Head of caudate nucleus (tissue), 42 donors: ENCODE data around the gene SKA2.
"Not testable (repeated sequence)": the region's sequence is repeated elsewhere in the genome, so short reads cannot be mapped to it uniquely, and the experiment has no call there.

Experiments
- DNase-seq, 42 donors: peaks; one replicate each; pipeline versions ENCODE4 v3.0.0 to v3.0.0-alpha.2; 2020 to 2021; ENCODE audit warnings: mixed read lengths in 7 of 42
- intact Hi-C: fragments of 100-400 bp; cut with DNase I; formaldehyde crosslinking; loops from one replicate; pipeline ENCODE4 v1.15.0; 2022

Gene SKA2

GRCh38 chr17:59154721-59155438 is at the start of gene SKA2:
SKA2 (minus strand) TSS chr17:59155186; CDS start chr17:59155163, 23 bp downstream.
- intact Hi-C loops = loop anchor here (2.0 kb wide), 1 partner anchor 48 kb away; the partner anchor contains the start of gene TRIM37
- peak in 41 of 42 donors; percentile 79 to 99 (median 97) for DNase-seq

- DNase-seq = no peak
- intact Hi-C loops = no loop called here
Measured at GRCh38 chr17:59202320-59202719, 47.3 kb upstream of the SKA2 start.

GRCh38 chr17:59199398-59199797 is 44.4 kb upstream of the SKA2 start:
- intact Hi-C loops = no loop called here
- no peak for DNase-seq

GRCh38 chr17:59193336-59193862 is 38.4 kb upstream of the SKA2 start:
- intact Hi-C loops = no loop called here
- no peak for DNase-seq

GRCh38 chr17:59190806-59191205 is 35.8 kb upstream of the SKA2 start:
- intact Hi-C loops = no loop called here
- DNase-seq = no peak

GRCh38 chr17:59186850-59187249 is 31.9 kb upstream of the SKA2 start:
- intact Hi-C loops = no loop called here
- no peak for DNase-seq

GRCh38 chr17:59185997-59186396 is 31.0 kb upstream of the SKA2 start:
- no peak for DNase-seq
- intact Hi-C loops = no loop called here

GRCh38 chr17:59181481-59181880 is 26.5 kb upstream of the SKA2 start:
- no peak for DNase-seq
- intact Hi-C loops = no loop called here

- DNase-seq = no peak
Measured at GRCh38 chr17:59180626-59181025, 25.6 kb upstream of the SKA2 start.

GRCh38 chr17:59179601-59180000 is 24.6 kb upstream of the SKA2 start:
- intact Hi-C loops, DNase-seq: not testable (repeated sequence)

More at GRCh38 chr17:59180626-59181025, 25.6 kb upstream of the SKA2 start:
- intact Hi-C loops = no loop called here

- intact Hi-C loops = no loop called here
Measured at GRCh38 chr17:59178266-59178985, 23.4 kb upstream of the SKA2 start.

GRCh38 chr17:59175076-59175475 is 20.1 kb upstream of the SKA2 start:
- no peak for DNase-seq

More at GRCh38 chr17:59178266-59178985, 23.4 kb upstream of the SKA2 start:
- peak in 1 of 42 donors; percentile 13 for DNase-seq

GRCh38 chr17:59174671-59175070 is 19.7 kb upstream of the SKA2 start:
- DNase-seq = no peak
- intact Hi-C loops = no loop called here

More at GRCh38 chr17:59175076-59175475, 20.1 kb upstream of the SKA2 start:
- intact Hi-C loops = no loop called here

- intact Hi-C loops = no loop called here
Measured at GRCh38 chr17:59172436-59173004, 17.5 kb upstream of the SKA2 start.

GRCh38 chr17:59167571-59168001 is 12.6 kb upstream of the SKA2 start:
- intact Hi-C loops = no loop called here
- no peak for DNase-seq

More at GRCh38 chr17:59172436-59173004, 17.5 kb upstream of the SKA2 start:
- DNase-seq = no peak

GRCh38 chr17:59165933-59166342 is 11.0 kb upstream of the SKA2 start:
- DNase-seq = peak in 39 of 42 donors; percentile 13 to 87 (median 59)
- intact Hi-C loops = no loop called here

GRCh38 chr17:59161477-59161876 is 6.5 kb upstream of the SKA2 start:
- DNase-seq = no peak
- intact Hi-C loops = no loop called here

- intact Hi-C loops = no loop called here
- DNase-seq = no peak
Measured at GRCh38 chr17:59160157-59161025, 5.4 kb upstream of the SKA2 start.
